ENCODE data around the gene DENND5B. TPM values are rescaled to one million over a fixed set of nuclear protein-coding genes. Genes with fewer than 3 reads are reported as not detected.
"Not testable (repeated sequence)": the region's sequence is repeated elsewhere in the genome, so short reads cannot be mapped to it uniquely, and the experiment has no call there.

The DENND5B gene
- polyA plus RNA-seq, 4 donors, result 4.1 to 36.9 (median 8.2) TPM

DNA sequence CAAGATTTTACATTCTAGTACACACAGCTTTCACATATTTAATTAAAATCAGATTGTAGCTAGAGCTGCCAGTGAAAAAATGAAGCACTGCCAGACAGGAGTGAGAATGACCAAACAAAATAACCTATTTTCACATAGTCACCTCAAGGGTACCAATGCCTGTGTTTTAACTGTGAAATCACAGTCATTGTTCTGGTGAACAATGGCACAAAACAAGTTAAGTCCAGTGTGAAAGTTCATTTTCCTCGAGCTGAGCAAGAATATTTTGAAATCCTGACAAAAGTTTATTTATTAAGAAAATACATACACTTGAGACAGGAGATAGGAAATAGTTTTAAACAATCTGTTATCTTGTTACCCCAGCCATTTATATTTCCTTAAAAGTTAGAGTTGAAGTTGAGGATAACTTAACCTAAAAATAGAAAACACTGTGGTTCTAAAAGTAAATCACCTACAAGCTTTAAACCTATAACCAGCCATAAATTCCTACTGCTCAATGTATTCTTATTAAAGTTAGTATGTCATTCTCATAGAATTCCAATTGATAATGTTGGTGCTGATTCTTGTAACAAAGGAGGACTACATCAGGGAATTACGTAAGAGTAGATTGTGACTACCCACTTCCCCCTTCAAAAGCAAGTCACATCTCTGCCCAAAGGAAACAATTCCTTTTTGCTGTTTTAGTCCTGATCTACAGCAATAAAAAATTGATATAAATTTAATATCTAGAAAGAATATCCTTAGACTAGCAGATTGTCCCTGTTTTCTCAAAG, 15.9 kb downstream of the DENND5B start:
- Histone ChIP-seq H3K9me3 (ENCODE audit: control insufficient read depth in 2 of 2, insufficient read depth in 1 of 2, low read depth in 1 of 2, low read length in 1 of 2) (no peaks in the 10 kb centered on the region), H3K4me3 (ENCODE audit: low read depth in 1 of 3, low read length in 3 of 3) (no peak overlapping the region), H3K27ac (ENCODE audit: low read depth in 1 of 3, low read length in 2 of 3) (no peak overlapping the region), H3K36me3 (ENCODE audit: control insufficient read depth in 3 of 3, insufficient read depth in 2 of 3, low read depth in 1 of 3, low read length in 3 of 3) (peaks cover 0 to 3% (median 0%) of the 10 kb centered on the region in 3 donors), H3K27me3 (ENCODE audit: control insufficient read depth in 3 of 3, insufficient read depth in 3 of 3, low read length in 3 of 3) (no peaks in the 10 kb centered on the region), H3K4me1 (ENCODE audit: control insufficient read depth in 3 of 3, insufficient read depth in 2 of 3, low read depth in 1 of 3, low read length in 2 of 3) (peaks cover 0 to 3% (median 0%) of the 10 kb centered on the region in 3 donors)
- FAIRE-seq (peak; percentile 53), DNase-seq (no peak)
- WGBS, 3 donors, result 51 to 67% (median 58%) methylated on average over 2 of the region's 2 CpGs

DNA sequence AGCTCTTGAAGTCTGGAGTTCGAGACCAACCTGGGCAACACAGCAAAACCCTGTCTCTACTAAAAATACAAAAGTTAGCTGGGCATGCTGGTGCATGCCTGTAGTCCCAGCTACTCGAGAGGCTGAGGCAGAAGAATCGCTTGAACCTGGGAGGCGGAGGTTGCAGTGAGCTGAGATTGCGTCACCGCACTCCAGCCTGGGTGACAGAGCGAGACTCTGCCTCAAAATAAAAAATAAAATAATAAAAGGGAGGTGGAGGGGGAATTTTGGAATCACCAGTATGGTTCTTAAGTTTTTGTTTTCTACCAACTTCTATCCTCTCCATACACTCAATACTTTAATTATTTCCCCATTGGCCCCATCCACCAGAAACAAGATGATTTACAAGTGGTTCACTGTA, 16.6 kb downstream of the DENND5B start:
- H3K36me3 ChIP-seq (ENCODE audit: control insufficient read depth in 3 of 3, insufficient read depth in 2 of 3, low read depth in 1 of 3, low read length in 3 of 3); FAIRE-seq: not testable (repeated sequence)
- 95 to 98% (median 95%) methylated on average over 7 of the region's 7 CpGs for WGBS, 3 donors

DNA sequence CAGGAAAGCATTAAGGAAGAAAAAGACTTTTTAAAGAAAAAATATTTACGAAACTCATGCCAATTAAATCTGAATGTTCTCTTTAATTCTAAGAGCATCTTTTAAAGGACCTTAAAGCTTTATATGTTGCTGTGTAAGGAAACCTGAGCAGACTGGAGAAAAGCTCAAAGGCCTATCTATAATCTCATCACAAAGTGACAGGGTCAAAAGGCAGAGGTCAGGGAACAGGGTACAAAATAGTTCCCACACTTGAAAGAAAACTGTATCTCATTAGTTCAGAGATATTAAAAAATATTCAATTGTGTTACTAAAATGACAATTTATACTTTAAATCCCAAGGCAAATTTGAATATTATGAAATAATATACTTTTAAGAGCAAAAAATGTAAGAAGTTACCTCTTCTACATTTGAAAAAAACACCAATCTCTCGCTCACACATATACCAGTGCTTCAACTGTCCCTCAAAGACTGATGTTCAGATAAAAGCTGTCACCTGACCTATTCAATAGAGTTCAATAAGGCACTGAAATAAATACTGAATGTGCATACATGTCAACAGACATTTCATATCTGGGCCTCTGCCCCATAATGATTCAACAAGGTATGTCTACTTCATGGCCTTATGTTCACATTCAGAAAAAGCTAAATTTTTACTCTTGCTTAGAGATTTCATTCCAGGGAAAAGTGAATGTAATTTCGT, 17.9 kb downstream of the DENND5B start:
- Histone ChIP-seq H3K36me3 (ENCODE audit: control insufficient read depth in 3 of 3, insufficient read depth in 2 of 3, low read depth in 1 of 3, low read length in 3 of 3) (peaks cover 0 to 3% (median 0%) of the 10 kb centered on the region in 3 donors), H3K27ac (ENCODE audit: low read depth in 1 of 3, low read length in 2 of 3) (no peak overlapping the region), H3K27me3 (ENCODE audit: control insufficient read depth in 3 of 3, insufficient read depth in 3 of 3, low read length in 3 of 3) (no peaks in the 10 kb centered on the region), H3K4me3 (ENCODE audit: low read depth in 1 of 3, low read length in 3 of 3) (no peak overlapping the region), H3K9me3 (ENCODE audit: control insufficient read depth in 2 of 2, insufficient read depth in 1 of 2, low read depth in 1 of 2, low read length in 1 of 2) (no peaks in the 10 kb centered on the region), H3K4me1 (ENCODE audit: control insufficient read depth in 3 of 3, insufficient read depth in 2 of 3, low read depth in 1 of 3, low read length in 2 of 3) (peaks cover 0 to 3% (median 0%) of the 10 kb centered on the region in 3 donors)
- FAIRE-seq (no peak), DNase-seq (peak in 1 of 2 donors; percentile 52)
- 80 to 91% (median 88%) methylated on average over 3 of the region's 3 CpGs for WGBS, 3 donors

More for the DNA sequence above, 16.6 kb downstream of the DENND5B start:
- not testable (repeated sequence) for H3K4me1 ChIP-seq (ENCODE audit: control insufficient read depth in 3 of 3, insufficient read depth in 2 of 3, low read depth in 1 of 3, low read length in 2 of 3); H3K4me3 ChIP-seq (ENCODE audit: low read depth in 1 of 3, low read length in 3 of 3); H3K27me3 ChIP-seq (ENCODE audit: control insufficient read depth in 3 of 3, insufficient read depth in 3 of 3, low read length in 3 of 3); H3K27ac ChIP-seq (ENCODE audit: low read depth in 1 of 3, low read length in 2 of 3); DNase-seq; H3K9me3 ChIP-seq (ENCODE audit: control insufficient read depth in 2 of 2, insufficient read depth in 1 of 2, low read depth in 1 of 2, low read length in 1 of 2)

DNA sequence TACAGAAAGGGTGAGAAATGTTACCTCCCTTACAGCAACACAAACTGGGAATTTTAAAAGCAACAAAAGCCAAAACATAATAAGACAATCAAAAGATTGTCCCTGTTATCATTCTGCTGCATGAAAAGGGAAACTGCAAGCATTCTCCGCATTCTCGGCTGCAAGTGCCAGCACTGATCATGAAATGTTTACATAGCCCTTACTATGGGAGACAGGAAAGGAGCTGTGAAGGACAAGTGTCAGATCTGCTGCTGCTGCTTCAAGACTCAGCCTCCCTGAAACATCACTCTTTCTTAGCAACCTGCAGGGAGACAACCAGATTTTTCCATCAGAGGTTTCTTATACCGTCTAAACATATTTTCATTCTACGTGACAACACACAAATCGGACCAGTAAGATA, 20.1 kb downstream of the DENND5B start:
- H3K27me3 ChIP-seq (ENCODE audit: control insufficient read depth in 3 of 3, insufficient read depth in 3 of 3, low read length in 3 of 3), result no peaks in the 10 kb centered on the region
- no peak overlapping the region for H3K4me3 ChIP-seq (ENCODE audit: low read depth in 1 of 3, low read length in 3 of 3)
- no peak for DNase-seq
- FAIRE-seq, result no peak
- H3K4me1 ChIP-seq (ENCODE audit: control insufficient read depth in 3 of 3, insufficient read depth in 2 of 3, low read depth in 1 of 3, low read length in 2 of 3), result peaks cover 0 to 3% (median 0%) of the 10 kb centered on the region in 3 donors
- peaks cover 0 to 8% (median 0%) of the 10 kb centered on the region in 3 donors for H3K36me3 ChIP-seq (ENCODE audit: control insufficient read depth in 3 of 3, insufficient read depth in 2 of 3, low read depth in 1 of 3, low read length in 3 of 3)
- H3K9me3 ChIP-seq (ENCODE audit: control insufficient read depth in 2 of 2, insufficient read depth in 1 of 2, low read depth in 1 of 2, low read length in 1 of 2), result no peaks in the 10 kb centered on the region
- no peak overlapping the region for H3K27ac ChIP-seq (ENCODE audit: low read depth in 1 of 3, low read length in 2 of 3)
- WGBS, 3 donors, result 54 to 65% (median 58%) methylated on average over 5 of the region's 5 CpGs

DNA sequence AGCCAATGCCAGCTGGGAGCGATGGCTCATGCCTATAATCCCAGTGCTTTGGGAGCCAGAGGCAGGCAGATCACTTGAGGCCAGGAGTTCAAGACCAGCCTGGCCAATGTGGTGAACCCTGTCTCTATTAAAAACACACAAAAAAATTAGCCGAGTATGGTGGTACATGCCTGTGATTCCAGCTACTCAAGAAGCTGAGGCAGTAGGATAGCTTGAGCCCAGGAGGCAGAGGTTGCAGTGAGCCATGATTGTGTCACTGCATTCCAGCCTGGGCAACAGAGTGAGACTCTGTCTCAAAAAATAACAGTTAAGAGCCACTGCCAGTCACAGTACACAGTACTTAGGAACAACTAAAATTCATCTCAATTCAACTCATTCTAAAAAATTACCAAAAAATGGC, 21.4 kb downstream of the DENND5B start:
- WGBS, 3 donors, result 94 to 100% (median 96%) methylated on average over 2 of the region's 2 CpGs
- not testable (repeated sequence) for H3K27ac ChIP-seq (ENCODE audit: low read depth in 1 of 3, low read length in 2 of 3); DNase-seq; FAIRE-seq; H3K4me3 ChIP-seq (ENCODE audit: low read depth in 1 of 3, low read length in 3 of 3); H3K36me3 ChIP-seq (ENCODE audit: control insufficient read depth in 3 of 3, insufficient read depth in 2 of 3, low read depth in 1 of 3, low read length in 3 of 3); H3K27me3 ChIP-seq (ENCODE audit: control insufficient read depth in 3 of 3, insufficient read depth in 3 of 3, low read length in 3 of 3); H3K4me1 ChIP-seq (ENCODE audit: control insufficient read depth in 3 of 3, insufficient read depth in 2 of 3, low read depth in 1 of 3, low read length in 2 of 3); H3K9me3 ChIP-seq (ENCODE audit: control insufficient read depth in 2 of 2, insufficient read depth in 1 of 2, low read depth in 1 of 2, low read length in 1 of 2)

DNA sequence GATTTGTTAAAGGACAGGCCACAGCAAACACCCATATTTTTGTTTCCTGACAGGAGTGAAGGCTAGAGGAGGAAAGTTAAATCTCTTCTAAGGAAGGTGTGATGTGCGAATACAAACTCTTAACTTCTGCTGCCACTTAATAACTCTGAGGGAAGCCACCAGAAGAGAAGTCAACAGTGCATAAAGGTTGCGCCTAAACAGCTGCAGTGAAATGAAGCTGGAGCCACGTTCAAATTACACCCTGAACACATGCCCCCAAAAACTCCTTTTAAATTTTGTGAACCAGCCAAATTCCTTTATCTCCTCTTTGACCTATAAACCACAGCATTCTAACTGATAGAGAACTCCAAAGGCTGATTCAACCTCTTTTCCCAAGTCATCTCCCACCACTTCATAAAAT, 22.4 kb downstream of the DENND5B start:
- H3K36me3 ChIP-seq (ENCODE audit: control insufficient read depth in 3 of 3, insufficient read depth in 2 of 3, low read depth in 1 of 3, low read length in 3 of 3), result peaks cover 0 to 8% (median 0%) of the 10 kb centered on the region in 3 donors
- peaks cover 0 to 3% (median 0%) of the 10 kb centered on the region in 3 donors for H3K4me1 ChIP-seq (ENCODE audit: control insufficient read depth in 3 of 3, insufficient read depth in 2 of 3, low read depth in 1 of 3, low read length in 2 of 3)
- no peaks in the 10 kb centered on the region for H3K9me3 ChIP-seq (ENCODE audit: control insufficient read depth in 2 of 2, insufficient read depth in 1 of 2, low read depth in 1 of 2, low read length in 1 of 2)
- H3K4me3 ChIP-seq (ENCODE audit: low read depth in 1 of 3, low read length in 3 of 3), result no peak overlapping the region
- no peak overlapping the region for H3K27ac ChIP-seq (ENCODE audit: low read depth in 1 of 3, low read length in 2 of 3)
- H3K27me3 ChIP-seq (ENCODE audit: control insufficient read depth in 3 of 3, insufficient read depth in 3 of 3, low read length in 3 of 3), result no peaks in the 10 kb centered on the region
- 75 to 80% (median 75%) methylated on average over 3 of the region's 3 CpGs for WGBS, 3 donors
- FAIRE-seq (no peak), DNase-seq (no peak)

DNA sequence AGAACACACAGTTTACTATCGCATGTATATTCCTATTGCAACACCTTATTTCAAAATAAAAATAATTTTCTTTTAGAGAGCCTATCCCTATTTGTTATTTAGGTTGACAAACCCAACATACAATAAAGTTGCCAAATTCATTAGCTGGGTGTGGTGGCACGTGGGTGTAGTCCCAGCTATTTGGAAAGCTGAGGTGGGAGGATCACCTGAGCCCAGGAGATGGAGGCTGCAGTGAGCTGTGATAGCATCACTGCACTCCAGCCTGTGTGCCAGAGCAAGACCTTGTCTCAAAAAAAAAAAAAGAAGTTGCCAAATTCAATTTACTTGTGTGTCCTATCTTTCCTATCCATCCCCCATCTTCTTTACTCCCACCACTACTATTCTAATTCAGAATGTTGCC, 23.9 kb downstream of the DENND5B start:
- Histone ChIP-seq H3K36me3 (ENCODE audit: control insufficient read depth in 3 of 3, insufficient read depth in 2 of 3, low read depth in 1 of 3, low read length in 3 of 3) (peaks cover 0 to 8% (median 0%) of the 10 kb centered on the region in 3 donors), H3K9me3 (ENCODE audit: control insufficient read depth in 2 of 2, insufficient read depth in 1 of 2, low read depth in 1 of 2, low read length in 1 of 2) (no peaks in the 10 kb centered on the region), H3K27me3 (ENCODE audit: control insufficient read depth in 3 of 3, insufficient read depth in 3 of 3, low read length in 3 of 3) (no peaks in the 10 kb centered on the region), H3K4me1 (ENCODE audit: control insufficient read depth in 3 of 3, insufficient read depth in 2 of 3, low read depth in 1 of 3, low read length in 2 of 3) (no peaks in the 10 kb centered on the region), H3K27ac (ENCODE audit: low read depth in 1 of 3, low read length in 2 of 3) (no peak overlapping the region), H3K4me3 (ENCODE audit: low read depth in 1 of 3, low read length in 3 of 3) (no peak overlapping the region)
- 59 to 82% (median 68%) methylated on average over 2 of the region's 2 CpGs for WGBS, 3 donors
- no peak for FAIRE-seq
- DNase-seq, result no peak

DNA sequence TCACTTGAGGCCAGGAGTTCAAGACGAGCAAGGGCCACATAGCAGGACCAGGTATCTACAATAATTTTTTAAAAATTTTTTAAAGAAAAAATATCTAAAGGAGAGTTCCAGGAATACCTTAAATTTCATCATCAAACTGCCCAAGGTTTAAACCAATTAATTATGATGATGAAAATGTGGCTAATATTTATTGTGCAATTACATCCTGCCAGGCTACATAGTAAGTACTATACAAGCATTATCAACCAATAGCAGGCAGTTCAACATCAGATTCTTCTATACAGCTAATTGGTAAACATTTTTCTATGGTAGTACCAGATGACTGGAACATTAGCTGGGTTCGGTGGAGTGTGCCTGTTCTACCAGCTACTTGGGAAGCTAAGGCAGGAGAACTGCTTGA, 24.4 kb downstream of the DENND5B start:
- no peaks in the 10 kb centered on the region for H3K27me3 ChIP-seq (ENCODE audit: control insufficient read depth in 3 of 3, insufficient read depth in 3 of 3, low read length in 3 of 3)
- FAIRE-seq (no peak), DNase-seq (no peak)
- no peak overlapping the region for H3K27ac ChIP-seq (ENCODE audit: low read depth in 1 of 3, low read length in 2 of 3)
- H3K4me1 ChIP-seq (ENCODE audit: control insufficient read depth in 3 of 3, insufficient read depth in 2 of 3, low read depth in 1 of 3, low read length in 2 of 3), result no peaks in the 10 kb centered on the region
- H3K9me3 ChIP-seq (ENCODE audit: control insufficient read depth in 2 of 2, insufficient read depth in 1 of 2, low read depth in 1 of 2, low read length in 1 of 2), result no peaks in the 10 kb centered on the region
- no peak overlapping the region for H3K4me3 ChIP-seq (ENCODE audit: low read depth in 1 of 3, low read length in 3 of 3)
- WGBS, 3 donors, result 88 to 94% (median 91%) methylated on average over 2 of the region's 2 CpGs
- peaks cover 0 to 8% (median 0%) of the 10 kb centered on the region in 3 donors for H3K36me3 ChIP-seq (ENCODE audit: control insufficient read depth in 3 of 3, insufficient read depth in 2 of 3, low read depth in 1 of 3, low read length in 3 of 3)

All from small intestine (tissue), 7 donors.